HG02981 (cell line): ENCODE results near the gene RBM44.
"Not testable (repeated sequence)": the region's sequence is repeated elsewhere in the genome, so short reads cannot be mapped to it uniquely, and the experiment has no call there.

Experiments
- ATAC-seq: cut with Tn5 transposase; IDR thresholded peaks from one replicate; pipeline ENCODE4 v1.9.1; 2021; ENCODE audit warnings: mild to moderate bottlenecking, moderate library complexity; ENCODE audit not compliant: unreplicated experiment

The RBM44 gene

DNA sequence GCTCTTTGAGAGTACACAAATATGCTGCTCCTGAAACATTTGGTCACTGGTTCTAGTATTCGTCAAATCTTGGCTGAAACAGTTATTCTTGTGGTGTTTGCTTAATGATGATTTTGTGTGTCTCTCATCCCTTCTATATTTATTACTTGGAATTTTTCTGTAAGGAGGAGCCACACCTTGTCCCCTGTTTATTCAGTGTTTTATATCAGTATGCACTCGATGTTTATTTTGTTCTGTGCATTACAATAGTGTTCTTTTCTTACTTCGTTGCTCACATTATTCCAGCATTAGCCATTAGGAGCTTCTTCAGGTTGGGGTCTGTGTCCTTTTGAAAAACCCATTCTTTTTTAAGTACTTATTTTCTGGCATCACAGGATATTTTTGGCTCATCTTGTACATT, 55.7 kb downstream of the RBM44 start:
- no peak for ATAC-seq

DNA sequence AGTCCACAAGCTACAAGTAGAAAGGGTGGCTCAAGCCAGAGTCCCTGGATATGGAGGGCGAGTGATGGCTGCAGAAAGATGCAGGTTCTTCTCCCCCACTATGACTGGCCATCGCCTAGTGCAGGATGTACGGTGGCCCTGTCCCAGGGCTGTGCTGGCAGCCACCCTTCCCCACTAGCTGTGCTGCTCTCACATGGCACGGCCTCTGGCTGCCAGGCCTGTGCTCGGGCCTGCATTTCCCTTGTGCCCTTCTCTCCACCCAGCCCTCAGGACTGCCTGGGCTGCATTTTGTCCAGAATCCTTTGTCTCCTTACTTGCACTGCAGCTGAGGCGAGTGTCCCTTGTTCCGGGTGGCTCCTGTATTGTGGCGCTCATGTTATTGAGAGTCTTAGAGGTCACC, 59.2 kb downstream of the RBM44 start:
- no peak for ATAC-seq

DNA sequence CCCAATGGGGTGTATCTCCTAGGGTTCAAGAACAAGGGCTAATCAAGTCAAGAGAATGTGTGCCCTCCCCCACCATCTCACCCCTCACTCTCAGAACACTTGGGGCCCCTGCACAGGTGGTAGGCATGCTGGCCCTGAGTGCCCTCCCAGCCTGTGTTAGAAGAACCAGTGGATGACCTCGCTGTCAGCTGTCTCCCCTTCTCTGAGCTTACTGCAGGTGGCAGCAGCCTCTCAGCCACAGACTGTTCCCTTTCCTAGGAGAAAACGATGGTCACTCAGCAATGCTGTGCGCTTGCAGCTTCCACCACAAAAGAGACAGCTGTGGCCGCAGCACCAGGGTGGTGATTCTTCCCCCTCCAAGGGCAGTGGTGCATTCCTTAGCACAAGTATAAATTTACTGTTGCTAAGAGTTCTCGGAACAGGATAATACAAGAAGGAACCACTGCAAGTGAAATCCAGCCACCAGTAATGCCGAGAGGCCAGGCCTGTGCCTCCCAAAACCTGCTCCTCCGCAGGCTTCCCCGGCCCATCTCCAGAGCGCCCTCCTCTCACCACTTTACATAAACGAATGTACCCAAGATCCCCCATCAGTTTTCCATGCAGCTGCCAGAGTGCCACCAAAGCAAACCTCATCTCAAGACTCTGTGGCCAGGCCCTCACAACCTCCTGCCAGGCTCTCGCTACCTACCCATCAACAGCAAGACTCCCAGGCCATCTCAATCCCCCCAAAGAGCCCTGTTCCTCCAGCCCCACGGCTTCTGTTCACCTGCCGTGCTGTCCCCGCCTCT, 59.9 kb downstream of the RBM44 start:
- peak; percentile 73 for ATAC-seq

DNA sequence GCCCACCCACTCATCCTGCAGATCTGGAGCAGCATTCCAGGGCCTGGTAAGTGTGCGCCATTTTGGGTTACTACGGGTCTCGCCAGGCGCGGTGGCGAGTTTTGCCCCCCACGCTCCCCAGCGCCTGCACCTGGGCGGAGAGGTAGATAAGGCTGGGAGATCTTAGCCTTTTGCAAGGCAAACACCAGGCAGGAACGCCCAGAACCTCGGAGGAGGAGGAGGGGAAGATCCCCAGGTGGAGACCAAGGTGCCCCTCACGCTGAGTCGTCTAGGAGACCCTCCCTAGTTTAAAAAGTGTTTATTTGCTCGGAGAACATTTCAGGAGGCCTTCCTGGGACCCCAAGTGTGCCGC, 60.5 kb downstream of the RBM44 start:
- ATAC-seq, result no peak

DNA sequence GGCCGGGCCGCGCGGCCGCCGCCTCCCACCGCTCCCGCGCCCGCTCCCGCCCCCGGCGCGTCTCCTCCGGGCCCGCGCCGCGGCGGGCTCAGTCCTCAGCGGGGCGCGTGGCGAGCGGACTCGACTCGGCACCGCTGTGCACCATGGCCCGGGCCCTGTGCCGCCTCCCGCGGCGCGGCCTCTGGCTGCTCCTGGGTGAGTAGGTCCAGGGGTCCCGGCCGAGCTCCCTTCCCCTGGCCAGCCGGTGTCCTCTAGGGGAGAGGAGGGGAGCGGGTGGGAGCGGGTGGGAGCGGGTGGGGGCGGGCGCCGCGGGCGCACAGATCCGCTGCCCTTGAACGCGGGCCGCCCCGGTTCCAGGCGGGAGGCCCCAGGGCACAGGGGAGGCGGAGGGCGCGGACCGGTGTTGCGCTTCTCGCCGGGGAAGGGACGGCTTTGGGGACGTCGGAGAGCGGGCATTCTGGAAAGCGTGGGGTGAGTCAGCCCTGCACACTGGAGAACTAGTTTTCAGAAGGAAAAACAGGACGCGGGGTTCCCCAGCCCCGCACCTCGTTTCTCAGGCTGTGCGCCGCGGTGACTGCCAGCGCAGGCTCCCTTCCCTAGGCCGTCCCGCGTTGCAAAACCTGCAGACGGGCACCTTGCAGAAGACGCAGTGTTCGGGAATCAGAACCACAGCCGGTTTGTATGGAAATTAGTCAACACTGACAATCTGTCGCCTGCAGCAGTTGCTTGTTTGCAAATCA, 61.1 kb downstream of the RBM44 start, which contains the start of gene RAMP1:
RAMP1 (plus strand) TSS at position 91 of the 740 bp plus-strand sequence; CDS start at position 144, 53 bp downstream.
- ATAC-seq, result no peak

DNA sequence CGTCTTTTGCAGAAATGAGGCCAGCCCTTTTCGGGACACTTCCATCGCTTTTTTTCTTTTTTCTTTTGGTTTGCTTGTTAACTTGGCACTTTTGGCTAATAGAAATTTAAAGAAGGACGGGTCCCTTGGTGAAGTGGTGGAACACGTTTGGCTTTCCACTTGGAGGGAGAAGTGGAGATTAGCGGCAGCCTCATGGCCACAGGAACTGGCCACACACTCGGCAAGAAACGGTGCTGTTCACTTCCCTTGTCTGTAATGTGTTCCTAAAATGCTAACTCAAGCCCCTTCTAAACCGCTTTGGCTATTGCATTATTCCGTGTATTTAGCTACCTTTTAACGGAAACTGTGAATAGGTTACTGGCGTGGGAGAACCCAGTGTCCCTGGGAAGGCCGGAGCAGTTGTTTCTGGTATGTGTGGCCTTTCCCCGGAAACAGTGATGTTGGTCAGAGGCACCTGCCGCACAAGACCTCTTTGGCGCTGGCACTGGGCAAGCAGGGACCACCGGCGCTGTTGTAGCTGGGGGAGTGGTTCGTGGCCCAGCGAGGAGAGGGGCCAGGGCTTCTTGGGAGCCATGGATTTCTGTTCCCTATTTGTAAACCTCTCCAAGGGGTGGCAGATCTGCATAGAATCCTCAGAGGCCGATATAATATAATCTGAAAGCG, 61.8 kb downstream of the RBM44 start:
- ATAC-seq, result no peak

DNA sequence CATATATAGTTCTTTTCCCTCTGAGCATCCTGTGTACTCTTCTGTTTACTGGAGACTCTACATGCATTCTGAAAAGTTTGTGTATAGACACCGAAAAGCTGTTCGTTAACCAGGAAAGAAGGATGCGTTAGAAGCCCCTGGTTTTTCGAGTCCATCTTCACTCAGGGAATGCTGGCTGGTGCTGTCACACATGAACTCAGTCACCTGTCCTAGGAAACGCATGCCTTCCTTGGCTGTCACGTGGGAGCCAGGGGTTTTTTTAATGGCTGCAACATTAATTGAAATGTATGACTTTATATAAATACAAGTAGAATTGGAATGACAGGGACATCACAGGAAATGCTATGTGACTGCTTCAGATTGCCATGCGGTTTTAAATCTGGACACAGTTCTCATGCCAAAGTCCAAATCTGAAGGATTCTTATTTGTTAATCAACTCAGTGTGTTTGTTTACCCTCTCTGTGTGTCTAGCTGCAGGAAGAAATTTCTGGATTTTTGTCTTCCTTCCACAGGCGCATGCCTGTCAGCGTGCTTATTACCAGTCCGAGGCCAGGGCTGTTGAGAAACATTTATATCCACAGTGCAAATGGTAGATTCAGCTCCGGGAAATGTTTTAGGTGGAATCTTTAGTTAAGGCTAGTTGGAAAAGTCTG, 63.4 kb downstream of the RBM44 start:
- no peak for ATAC-seq

DNA sequence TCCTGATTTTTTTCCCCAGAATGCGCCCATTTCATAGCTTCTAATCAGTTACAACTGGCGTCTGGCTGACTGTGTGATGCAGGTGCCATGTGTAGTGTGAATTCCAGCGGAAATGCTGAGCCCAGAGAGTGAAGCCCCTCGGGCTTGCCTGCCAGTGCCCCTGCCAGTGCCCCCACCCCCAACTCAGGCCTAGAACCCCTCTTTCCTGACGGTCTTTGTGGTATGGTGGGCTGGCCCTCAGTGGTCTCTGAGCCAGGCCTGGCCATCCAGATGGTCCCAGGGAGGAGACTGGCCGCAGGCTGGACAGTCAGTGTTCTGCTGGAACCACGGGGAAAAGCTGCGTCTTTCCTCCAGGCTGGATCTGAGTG, 63.9 kb downstream of the RBM44 start:
- ATAC-seq, result no peak

DNA sequence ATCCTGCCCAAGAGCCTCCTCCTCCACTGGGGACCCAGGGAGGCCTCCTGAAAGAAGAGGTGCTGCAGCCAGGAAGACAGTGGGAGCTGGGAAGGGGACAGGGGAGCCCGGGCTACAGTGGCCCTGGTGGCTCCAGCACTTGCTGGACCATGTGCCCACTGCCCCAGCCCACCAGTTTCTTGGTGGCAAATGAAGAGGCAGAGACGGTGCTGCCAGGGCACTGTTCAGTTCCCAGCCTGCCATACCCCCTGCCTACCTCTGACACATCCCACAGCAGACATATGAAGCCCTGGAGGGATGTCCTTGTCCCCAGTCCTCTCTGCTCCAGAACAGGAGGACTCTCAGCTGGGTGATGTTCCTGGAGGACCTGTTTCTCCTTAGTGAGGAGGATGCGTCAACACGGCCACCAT, 64.5 kb downstream of the RBM44 start:
- ATAC-seq, result no peak

DNA sequence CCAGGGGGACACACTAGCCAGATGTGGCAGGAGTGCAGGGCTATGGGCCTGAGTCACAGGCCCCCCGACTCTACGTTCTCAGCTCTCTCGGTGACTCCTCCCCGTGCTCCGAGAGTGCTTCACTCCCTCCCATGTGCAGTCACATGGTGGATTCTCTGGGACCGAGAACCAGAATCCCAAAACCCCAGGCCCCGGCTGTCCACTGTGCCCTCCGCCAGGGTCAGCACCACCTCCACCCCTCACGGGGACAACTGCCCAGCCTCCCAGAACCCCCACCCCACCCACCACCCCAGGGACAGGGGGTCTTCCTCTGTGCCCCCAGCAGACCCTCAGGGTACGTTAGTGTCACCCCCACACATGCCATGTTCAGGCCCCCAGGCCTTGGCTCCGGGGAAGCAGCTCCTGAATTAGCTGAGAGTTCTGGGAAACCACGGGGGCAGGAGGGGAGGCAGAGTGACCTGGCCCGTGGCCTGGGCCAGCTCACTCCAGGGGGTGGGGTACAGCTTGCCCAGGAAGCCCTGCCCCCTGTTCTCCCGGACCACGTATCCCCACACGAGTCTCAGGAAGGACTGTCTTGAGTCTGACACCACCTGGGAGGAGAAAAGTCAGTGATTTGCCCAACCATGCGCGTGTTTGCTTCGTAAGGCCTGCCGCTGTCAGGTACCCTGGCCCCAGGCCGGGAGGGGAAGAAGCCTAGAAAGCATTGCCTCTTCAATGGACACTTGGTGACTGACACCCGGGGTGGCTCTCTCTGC, 65.3 kb downstream of the RBM44 start:
- no peak for ATAC-seq

DNA sequence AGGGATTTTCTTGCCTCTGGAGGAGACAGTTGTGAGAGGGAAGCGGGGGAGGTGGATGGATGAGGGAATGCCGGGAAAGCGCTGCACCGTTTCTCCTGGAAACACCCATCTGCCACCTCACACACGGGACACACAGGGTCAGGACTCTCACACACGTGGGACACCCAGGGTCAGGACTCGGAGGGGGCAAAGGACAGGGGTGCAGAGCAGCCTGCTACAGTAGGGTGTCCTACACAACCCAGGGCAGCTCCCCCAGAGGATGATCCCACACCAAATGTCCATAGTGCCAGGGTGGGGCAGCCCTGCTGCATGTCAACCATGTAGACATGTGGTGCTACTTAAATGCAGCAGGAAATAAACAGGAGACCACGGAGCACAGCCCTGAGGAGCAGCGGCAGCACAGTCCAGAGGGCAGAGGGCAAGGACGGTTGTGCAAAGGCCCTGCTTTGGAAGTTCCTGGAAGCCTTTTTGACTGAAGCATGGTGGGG, 65.9 kb downstream of the RBM44 start:
- ATAC-seq, result no peak

DNA sequence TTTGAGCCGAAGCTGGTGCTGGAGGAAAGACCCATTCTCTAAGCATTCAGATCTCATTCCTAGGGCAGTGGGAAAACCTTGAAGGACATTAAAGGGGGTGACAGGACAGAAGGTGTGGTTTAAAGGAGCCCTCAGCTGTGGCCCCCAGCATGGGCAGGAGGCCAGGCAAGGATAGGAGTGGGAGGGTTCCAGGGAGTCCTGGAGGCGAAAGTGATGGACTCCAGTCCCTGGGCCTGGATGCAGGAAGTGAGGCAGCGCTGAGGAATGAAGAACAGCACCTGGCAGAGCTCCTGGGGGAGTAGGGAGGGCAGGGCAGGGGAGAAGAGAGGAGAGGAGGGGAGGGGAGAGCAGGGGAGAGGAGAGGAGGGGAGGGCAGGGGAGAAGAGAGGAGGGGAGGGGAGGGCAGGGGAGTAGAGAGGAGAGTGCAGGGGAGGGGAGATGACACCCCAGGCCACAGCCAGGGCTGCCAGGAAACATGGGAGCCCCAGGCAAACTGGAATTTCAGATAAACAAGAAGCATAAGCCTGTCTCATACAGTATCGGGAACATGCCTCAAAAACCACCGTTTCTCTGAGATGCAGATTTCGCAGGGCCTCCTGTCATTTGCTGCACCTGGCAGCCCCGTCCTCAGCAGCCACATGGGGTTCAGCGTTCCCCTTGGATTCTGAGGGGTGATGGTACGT, 66.5 kb downstream of the RBM44 start:
- no peak for ATAC-seq

DNA sequence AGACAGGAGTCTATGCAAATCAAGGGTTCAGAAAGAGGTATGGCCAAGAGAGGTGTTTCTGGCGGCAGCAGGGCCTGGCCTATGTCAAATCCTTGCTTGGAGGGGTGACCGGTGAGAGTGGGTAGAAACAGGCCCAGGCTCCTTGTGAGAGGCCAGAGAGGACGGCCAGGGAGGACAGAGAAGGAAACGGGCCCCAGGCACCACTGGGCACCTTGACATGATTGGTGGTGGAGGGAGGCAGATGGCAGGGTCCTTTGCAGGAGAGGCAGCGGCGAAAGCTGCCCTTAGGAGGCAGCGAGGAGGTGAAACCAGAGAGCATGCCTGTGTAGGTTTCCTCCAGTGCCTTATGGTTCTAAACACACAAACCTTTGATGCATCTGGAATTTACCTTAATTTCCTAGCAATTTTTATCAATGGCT, 67.1 kb downstream of the RBM44 start:
- no peak for ATAC-seq

DNA sequence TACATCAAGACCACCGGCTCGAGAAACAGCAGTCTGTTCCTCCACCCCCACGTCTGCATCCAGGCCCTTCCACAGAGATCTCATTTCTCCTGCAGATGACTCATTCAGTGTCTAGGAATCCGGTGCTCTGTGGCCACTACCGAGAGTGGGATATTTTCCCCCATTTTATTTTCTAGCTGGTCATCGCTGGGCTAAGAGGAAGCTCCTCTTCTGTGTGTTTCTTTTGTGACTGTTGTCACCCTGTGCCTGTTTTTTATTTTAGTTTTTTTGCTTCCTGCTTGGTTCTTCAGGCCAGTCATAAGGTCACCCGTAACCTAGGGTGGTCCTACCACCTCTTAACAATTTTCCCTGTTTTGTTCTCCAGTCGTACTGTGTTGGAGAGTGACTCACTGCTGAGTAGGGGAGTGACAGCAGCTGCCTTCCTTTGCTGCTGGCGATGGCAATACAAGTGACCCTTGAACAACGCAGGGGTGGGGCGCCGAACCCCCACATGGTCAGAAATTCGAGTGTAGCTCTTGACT, 67.6 kb downstream of the RBM44 start:
- no peak for ATAC-seq

DNA sequence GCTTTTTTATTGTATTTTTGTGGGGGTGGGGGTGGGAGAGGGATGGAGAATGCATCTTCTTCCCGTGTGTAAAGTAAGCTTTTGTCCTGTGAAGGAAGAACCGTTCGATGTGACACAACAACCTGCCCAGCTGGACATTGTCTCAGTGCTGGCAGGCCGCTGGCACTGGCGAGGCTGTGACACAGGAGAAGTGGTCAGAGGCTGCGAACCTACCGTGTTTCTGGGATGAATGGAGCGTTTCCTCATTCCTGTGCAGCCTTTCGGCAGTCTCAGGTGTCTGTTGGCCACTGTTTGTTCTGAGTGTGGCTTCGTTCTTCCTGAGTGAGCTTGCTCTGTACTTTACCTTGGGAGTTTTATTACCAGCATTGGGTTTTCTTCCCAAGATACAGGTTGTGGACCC, 68.9 kb downstream of the RBM44 start:
- ATAC-seq, result no peak

DNA sequence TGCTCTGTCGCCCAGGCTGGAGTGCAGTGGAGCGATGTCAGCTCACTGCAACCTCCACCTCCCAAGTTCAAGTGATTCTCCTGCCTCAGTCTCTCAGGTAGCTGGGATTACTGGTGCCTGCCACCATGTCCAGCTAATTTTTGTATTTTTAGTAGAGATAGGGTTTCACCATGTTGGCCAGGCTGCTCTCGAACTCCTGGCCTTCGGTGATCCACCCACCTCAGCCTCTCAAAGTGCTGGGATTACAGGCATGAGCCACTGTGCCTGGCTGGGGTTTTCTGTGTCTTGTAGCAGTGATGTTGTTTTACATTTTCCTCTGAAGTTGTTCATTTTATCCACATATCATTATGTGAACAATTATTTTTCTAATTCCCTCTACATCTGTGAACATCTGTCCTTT, 69.5 kb downstream of the RBM44 start:
- ATAC-seq, result not testable (repeated sequence)

DNA sequence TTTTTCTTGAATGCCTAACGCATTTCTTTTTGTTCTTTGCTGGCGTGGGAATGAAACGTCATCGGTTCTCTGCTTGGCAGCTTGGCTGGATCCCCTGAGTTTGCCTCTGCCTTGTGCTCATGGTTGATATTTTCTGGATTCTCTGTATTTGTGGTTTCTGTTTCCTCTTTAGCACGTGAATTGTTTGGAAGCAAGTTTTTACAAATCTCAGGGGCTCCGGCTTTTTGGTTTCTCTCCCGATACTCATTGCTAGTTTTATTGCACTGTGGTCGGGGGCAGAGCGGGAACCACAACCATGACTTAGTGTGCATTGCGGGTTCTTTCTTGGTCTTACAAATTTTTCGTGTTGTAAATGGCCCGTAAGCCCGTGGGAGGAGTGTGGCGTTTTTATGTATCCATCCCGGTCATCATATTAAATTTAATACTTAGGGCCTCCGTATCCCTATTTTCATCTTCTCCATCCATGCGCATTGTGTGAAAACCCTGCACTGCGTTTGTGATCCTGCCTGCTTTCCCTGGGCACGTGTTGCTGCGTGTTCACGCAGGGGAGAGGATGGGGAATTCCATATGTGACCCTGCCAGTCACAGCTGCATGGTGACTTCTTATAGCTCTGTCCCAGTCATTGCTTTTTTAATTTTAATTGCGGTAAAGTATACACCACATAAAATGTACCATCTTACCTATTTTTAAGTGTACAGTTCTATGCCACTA, 70.2 kb downstream of the RBM44 start:
- ATAC-seq, result no peak

DNA sequence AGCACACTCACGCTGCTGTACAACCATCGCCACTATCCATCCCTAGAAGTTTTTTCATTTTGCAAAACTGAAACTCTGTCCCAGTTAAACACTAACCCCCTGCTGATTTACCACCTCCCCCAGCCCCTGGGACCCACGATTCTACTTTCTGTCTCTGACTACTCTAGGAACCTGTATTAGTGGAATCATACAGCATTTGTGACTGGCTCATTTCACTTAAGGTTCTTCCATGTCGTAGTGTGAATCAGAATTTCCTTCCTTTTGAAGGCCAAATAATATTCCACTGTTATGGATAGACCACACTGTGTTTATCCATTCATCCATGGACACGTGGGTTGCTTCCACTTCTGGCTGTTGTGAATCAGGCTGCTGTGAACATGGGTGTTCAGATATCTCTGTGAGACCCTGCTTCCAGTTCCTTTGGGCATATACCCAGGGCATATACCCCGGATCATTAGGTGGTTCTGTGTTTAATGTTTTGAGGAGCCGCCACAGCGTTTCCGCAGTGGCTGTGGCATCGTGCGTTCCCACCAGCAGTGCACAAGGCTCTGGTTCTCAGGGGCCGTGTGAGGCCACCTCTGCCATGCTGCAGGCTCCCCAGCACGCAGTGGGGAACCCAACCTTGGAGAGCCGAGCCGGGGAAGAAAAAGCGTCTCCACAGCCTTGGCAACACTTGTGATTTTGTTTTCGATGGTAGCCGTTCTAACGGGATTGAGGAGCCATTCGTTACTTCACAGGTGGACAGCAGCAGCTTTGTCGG, 70.9 kb downstream of the RBM44 start:
- ATAC-seq, result no peak
